NCI-H1105 treated with DMSO at 0.1 percent for 48 hours (cell line): ENCODE data around the gene CDK5RAP1.
"Not testable (repeated sequence)": the region's sequence is repeated elsewhere in the genome, so short reads cannot be mapped to it uniquely, and the experiment has no call there.

Experiments
- DNase-seq: peaks from one replicate; lab custom pipeline; 2025; lab: John Stamatoyannopoulos, UW

Gene CDK5RAP1

GRCh38 chr20:33419140-33419974 lies 18.0 kb upstream of the CDK5RAP1 start:
- DNase-seq: no peak

- DNase-seq: no peak
These were observed 16.7 kb upstream of the CDK5RAP1 start for GRCh38 chr20:33418033-33418432.

GRCh38 chr20:33415948-33416347 lies 14.6 kb upstream of the CDK5RAP1 start:
- DNase-seq: peak; percentile 50

GRCh38 chr20:33412484-33412838 lies 11.1 kb upstream of the CDK5RAP1 start:
- DNase-seq: no peak

GRCh38 chr20:33411711-33412483 lies 10.6 kb upstream of the CDK5RAP1 start:
- no peak for DNase-seq

GRCh38 chr20:33411242-33411641 lies 9.9 kb upstream of the CDK5RAP1 start:
- no peak for DNase-seq

- DNase-seq: no peak
These were observed 8.9 kb upstream of the CDK5RAP1 start for GRCh38 chr20:33410081-33410742.

GRCh38 chr20:33408716-33409654 lies 7.7 kb upstream of the CDK5RAP1 start:
- no peak for DNase-seq

- no peak for DNase-seq
These were observed 7.0 kb upstream of the CDK5RAP1 start for GRCh38 chr20:33408313-33408712.

GRCh38 chr20:33407796-33408195 lies 6.5 kb upstream of the CDK5RAP1 start:
- DNase-seq: no peak

GRCh38 chr20:33407251-33407650 lies 5.9 kb upstream of the CDK5RAP1 start:
- DNase-seq: no peak

GRCh38 chr20:33404281-33404680 lies 3.0 kb upstream of the CDK5RAP1 start:
- DNase-seq: no peak

- DNase-seq: peak; percentile 36
These were observed 626 bp upstream of the CDK5RAP1 start for GRCh38 chr20:33401921-33402369.

GRCh38 chr20:33400812-33401183 lies 521 bp downstream of the CDK5RAP1 start:
- DNase-seq: peak; percentile 38

- no peak for DNase-seq
These were observed 1.4 kb downstream of the CDK5RAP1 start for GRCh38 chr20:33399924-33400323.

GRCh38 chr20:33394718-33395117 lies 6.6 kb downstream of the CDK5RAP1 start:
- DNase-seq: peak; percentile 12

GRCh38 chr20:33393609-33394008 lies 7.7 kb downstream of the CDK5RAP1 start:
- DNase-seq: no peak

GRCh38 chr20:33391722-33392415 lies 9.4 kb downstream of the CDK5RAP1 start:
- DNase-seq: no peak

GRCh38 chr20:33389326-33389725 lies 12.0 kb downstream of the CDK5RAP1 start:
- DNase-seq: not testable (repeated sequence)

- DNase-seq: no peak
These were observed 13.1 kb downstream of the CDK5RAP1 start for GRCh38 chr20:33388268-33388667.

GRCh38 chr20:33387177-33387576 lies 14.1 kb downstream of the CDK5RAP1 start:
- DNase-seq: no peak
